HG03432 (cell line): Measurements from ENCODE around the gene MICU1.
"Not testable (repeated sequence)": the region's sequence is repeated elsewhere in the genome, so short reads cannot be mapped to it uniquely, and the experiment has no call there.

Source experiments
- ATAC-seq: cut with Tn5 transposase; IDR thresholded peaks from one replicate; pipeline ENCODE4 v1.9.1; 2021; ENCODE audit warnings: mild to moderate bottlenecking, moderate library complexity; ENCODE audit not compliant: unreplicated experiment

MICU1 gene

GRCh38 chr10:72460284-72460876 is 165.5 kb downstream of the MICU1 start:
- ATAC-seq: no peak

GRCh38 chr10:72459301-72459700 is 166.6 kb downstream of the MICU1 start:
- no peak for ATAC-seq

- no peak for ATAC-seq
Observed at GRCh38 chr10:72455889-72456595, 169.8 kb downstream of the MICU1 start.

GRCh38 chr10:72449941-72450441 is 175.9 kb downstream of the MICU1 start:
- ATAC-seq: no peak

- ATAC-seq: no peak
Observed at GRCh38 chr10:72445851-72446250, 180.0 kb downstream of the MICU1 start.

GRCh38 chr10:72442969-72443368 is 182.9 kb downstream of the MICU1 start:
- ATAC-seq: not testable (repeated sequence)

GRCh38 chr10:72435570-72435969 is 190.3 kb downstream of the MICU1 start:
- ATAC-seq: no peak

- ATAC-seq: not testable (repeated sequence)
Observed at GRCh38 chr10:72430936-72431335, 194.9 kb downstream of the MICU1 start.

GRCh38 chr10:72429931-72430330 is 195.9 kb downstream of the MICU1 start:
- ATAC-seq: no peak

GRCh38 chr10:72426986-72427385 is 198.9 kb downstream of the MICU1 start:
- ATAC-seq: no peak

GRCh38 chr10:72425133-72425532 is 200.7 kb downstream of the MICU1 start:
- no peak for ATAC-seq

- ATAC-seq: no peak
Observed at GRCh38 chr10:72424561-72424960, 201.3 kb downstream of the MICU1 start.

- ATAC-seq: no peak
Observed at GRCh38 chr10:72423426-72423825, 202.5 kb downstream of the MICU1 start.

- ATAC-seq: no peak
Observed at GRCh38 chr10:72421885-72422540, 203.9 kb downstream of the MICU1 start.

- ATAC-seq: no peak
Observed at GRCh38 chr10:72419241-72419640, 206.6 kb downstream of the MICU1 start.

GRCh38 chr10:72418679-72419078 is 207.2 kb downstream of the MICU1 start:
- no peak for ATAC-seq

GRCh38 chr10:72417971-72418370 is 207.9 kb downstream of the MICU1 start:
- no peak for ATAC-seq

- ATAC-seq: no peak
Observed at GRCh38 chr10:72416661-72417060, 209.2 kb downstream of the MICU1 start.

- no peak for ATAC-seq
Observed at GRCh38 chr10:72414642-72415041, 211.2 kb downstream of the MICU1 start.

- ATAC-seq: no peak
Observed at GRCh38 chr10:72409167-72409566, 216.7 kb downstream of the MICU1 start.

- no peak for ATAC-seq
Observed at GRCh38 chr10:72407927-72408600, 217.8 kb downstream of the MICU1 start.
